Calu3 (cell line): ENCODE results near the gene DERL3. TPM values are rescaled to one million over a fixed set of nuclear protein-coding genes. Genes with fewer than 3 reads are reported as not detected.

ENCODE experiments used
- BruUV-seq: library from RNA; stranded (reverse); fragments of 400-500 nt; replicated peaks from 2 replicates; lab custom pipeline; 2021; lab: Mats Ljungman, UMichigan
- CTCF ChIA-PET: fragments of 300-600 bp; sonication (Branson Sonifier 250); formaldehyde crosslinking; loops from one replicate; lab custom pipeline; 2022; ENCODE audit warnings: antibody characterized with exemption; lab: Charles Lee
- DNase-seq: peaks from one replicate; pipeline ENCODE4 v3.0.0; 2022
- H3K27ac Mint-ChIP-seq: one replicate; pipeline ENCODE4 v1.8.0; 2022; ENCODE audit warnings: mixed read lengths; ENCODE audit not compliant: unreplicated experiment
- H3K27me3 Mint-ChIP-seq: one replicate; pipeline ENCODE4 v1.8.0; 2022; ENCODE audit warnings: mixed read lengths; ENCODE audit not compliant: unreplicated experiment
- H3K36me3 Mint-ChIP-seq: one replicate; pipeline ENCODE4 v1.8.0; 2022; ENCODE audit warnings: mild to moderate bottlenecking, moderate library complexity, mixed read lengths; ENCODE audit not compliant: insufficient read depth, unreplicated experiment
- H3K4me1 Mint-ChIP-seq: one replicate; pipeline ENCODE4 v1.8.0; 2022; ENCODE audit warnings: mild to moderate bottlenecking, low read depth, mixed read lengths; ENCODE audit not compliant: unreplicated experiment
- H3K4me3 Mint-ChIP-seq: one replicate; pipeline ENCODE4 v1.8.0; 2022; ENCODE audit warnings: mild to moderate bottlenecking, low read depth, moderate library complexity, mixed read lengths; ENCODE audit not compliant: unreplicated experiment
- H3K9me3 Mint-ChIP-seq: one replicate; pipeline ENCODE4 v1.8.0; 2022; ENCODE audit warnings: low read depth, mixed read lengths; ENCODE audit not compliant: unreplicated experiment
- intact Hi-C: fragments of 100-400 bp; cut with micrococcal nuclease; formaldehyde crosslinking; loops from one replicate; pipeline ENCODE4 v1.10.0; 2022; ENCODE audit not compliant: unreplicated experiment
- total RNA-seq: library from RNA; stranded (reverse); gene quantifications from 2 replicates; pipeline ENCODE4 v1.2.3, GENCODE V29; 2022
- TF ChIP-seq, protein P1 (sequence below): fragments of 200-600 bp; IDR thresholded peaks from one replicate; pipeline ENCODE4 v1.8.0; 2022; ENCODE audit warnings: antibody characterized with exemption; ENCODE audit not compliant: unreplicated experiment

The DERL3 gene
- total RNA-seq, 1 experiment from 2014 or later = 3.7 TPM

DNA sequence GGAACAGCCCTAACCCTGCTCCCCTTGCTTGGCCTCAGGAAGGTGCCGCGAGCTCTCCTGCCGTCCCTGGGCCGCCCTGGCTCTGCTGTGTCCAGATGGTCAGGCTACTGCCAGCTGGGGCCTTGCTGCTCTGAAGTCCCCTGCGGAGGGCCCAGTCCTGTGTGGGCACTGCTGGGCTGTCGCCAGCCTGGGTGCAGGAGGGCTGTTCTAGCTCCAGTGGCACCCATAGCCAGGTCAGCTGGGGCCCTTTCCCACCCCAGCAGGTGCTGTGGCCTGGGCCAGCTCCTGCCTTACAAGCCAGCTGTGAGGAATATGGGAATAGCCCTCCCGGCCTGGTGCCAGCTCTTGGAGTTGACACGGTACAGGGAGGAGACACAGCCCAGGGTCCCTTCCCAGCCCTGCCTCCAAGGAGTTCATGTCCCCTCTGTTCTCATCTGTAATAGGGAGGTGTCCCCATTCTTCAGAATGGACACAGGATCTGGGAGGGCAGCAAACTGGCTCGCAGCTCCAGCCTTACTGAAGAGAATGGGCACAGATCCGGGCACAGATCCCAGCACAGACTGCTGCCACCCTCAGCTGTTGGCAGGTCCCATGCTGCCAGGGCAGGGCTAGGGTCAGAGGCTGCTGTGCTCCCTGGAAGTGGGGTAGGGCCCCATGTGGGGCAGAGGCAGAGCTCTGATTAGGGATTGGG is 3.9 kb downstream of the DERL3 start:
- TF ChIP-seq, protein P1, sequence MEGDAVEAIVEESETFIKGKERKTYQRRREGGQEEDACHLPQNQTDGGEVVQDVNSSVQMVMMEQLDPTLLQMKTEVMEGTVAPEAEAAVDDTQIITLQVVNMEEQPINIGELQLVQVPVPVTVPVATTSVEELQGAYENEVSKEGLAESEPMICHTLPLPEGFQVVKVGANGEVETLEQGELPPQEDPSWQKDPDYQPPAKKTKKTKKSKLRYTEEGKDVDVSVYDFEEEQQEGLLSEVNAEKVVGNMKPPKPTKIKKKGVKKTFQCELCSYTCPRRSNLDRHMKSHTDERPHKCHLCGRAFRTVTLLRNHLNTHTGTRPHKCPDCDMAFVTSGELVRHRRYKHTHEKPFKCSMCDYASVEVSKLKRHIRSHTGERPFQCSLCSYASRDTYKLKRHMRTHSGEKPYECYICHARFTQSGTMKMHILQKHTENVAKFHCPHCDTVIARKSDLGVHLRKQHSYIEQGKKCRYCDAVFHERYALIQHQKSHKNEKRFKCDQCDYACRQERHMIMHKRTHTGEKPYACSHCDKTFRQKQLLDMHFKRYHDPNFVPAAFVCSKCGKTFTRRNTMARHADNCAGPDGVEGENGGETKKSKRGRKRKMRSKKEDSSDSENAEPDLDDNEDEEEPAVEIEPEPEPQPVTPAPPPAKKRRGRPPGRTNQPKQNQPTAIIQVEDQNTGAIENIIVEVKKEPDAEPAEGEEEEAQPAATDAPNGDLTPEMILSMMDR = no peak
- Mint-ChIP-seq H3K4me1 (peaks cover 23% of the 10 kb centered on the region), H3K27me3 (peaks cover 20% of the 10 kb centered on the region), H3K36me3 (peaks cover 48% of the 10 kb centered on the region), H3K4me3 (no peak overlapping the region), H3K9me3 (no peaks in the 10 kb centered on the region), H3K27ac (no peak overlapping the region)
- intact Hi-C loops = loop anchor here (10.0 kb wide), 1 partner anchor 50 kb away; the partner anchor contains the start of gene SMARCB1
- no peak for DNase-seq
- no TSS peak for BruUV-seq
- CTCF ChIA-PET = interaction anchor here (0.6 kb wide), 1 partner anchor 266 kb away, joined by 3 read pairs; no protein-coding TSS in a partner anchor

DNA sequence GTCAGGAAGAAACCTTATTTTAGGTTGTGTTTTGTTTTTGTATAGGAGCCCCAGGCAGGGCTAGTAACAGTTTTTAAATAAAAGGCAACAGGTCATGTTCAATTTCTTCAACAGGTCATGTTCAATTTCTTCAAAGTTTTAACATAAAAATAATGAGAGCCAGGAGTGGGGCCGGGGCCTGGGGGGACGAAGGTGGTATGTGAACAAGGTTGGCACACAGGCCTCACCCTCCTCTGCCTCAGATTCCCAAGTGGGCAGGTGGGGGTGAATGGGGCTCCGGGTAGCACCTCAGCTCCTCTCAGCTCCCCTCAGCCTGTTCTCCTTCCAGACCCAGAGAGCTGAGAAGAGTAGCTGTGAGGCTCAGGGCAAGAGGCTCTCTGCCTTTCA is 4.4 kb downstream of the DERL3 start:
- Mint-ChIP-seq H3K4me3 (no peak overlapping the region), H3K9me3 (no peaks in the 10 kb centered on the region), H3K4me1 (peaks cover 18% of the 10 kb centered on the region), H3K36me3 (peaks cover 47% of the 10 kb centered on the region), H3K27me3 (peaks cover 15% of the 10 kb centered on the region), H3K27ac (no peak overlapping the region)
- CTCF ChIA-PET = no interaction called here
- intact Hi-C loops = loop anchor here (10.0 kb wide), 1 partner anchor 50 kb away; the partner anchor contains the start of gene SMARCB1
- no peak for DNase-seq
- TF ChIP-seq, protein P1 = no peak
- BruUV-seq = no TSS peak

DNA sequence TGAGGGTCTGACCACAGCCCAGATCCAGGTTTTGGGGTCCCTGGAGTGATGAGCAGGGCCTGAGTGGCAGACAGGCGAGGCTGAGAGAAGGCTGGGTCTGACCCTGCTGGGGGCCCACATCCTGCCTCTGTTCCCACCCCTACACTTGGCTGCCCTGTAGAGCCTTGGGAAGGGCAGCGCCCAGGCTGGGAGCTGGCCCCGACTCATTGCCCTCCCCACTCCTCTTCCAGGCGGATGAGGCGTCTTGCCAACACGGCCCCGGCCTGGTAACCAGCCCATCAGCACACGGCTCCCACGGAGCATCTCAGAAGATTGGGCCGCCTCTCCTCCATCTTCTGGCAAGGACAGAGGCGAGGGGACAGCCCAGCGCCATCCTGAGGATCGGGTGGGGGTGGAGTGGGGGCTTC is 4.9 kb downstream of the DERL3 start:
- CTCF ChIA-PET = no interaction called here
- Mint-ChIP-seq H3K4me1 (peaks cover 14% of the 10 kb centered on the region), H3K27me3 (peaks cover 10% of the 10 kb centered on the region), H3K36me3 (peaks cover 42% of the 10 kb centered on the region), H3K9me3 (no peaks in the 10 kb centered on the region), H3K27ac (no peak overlapping the region), H3K4me3 (no peak overlapping the region)
- no peak for DNase-seq
- intact Hi-C loops = loop anchor here (10.0 kb wide), 1 partner anchor 49 kb away; the partner anchor contains the start of gene SMARCB1
- TF ChIP-seq, protein P1 = no peak
- BruUV-seq = no TSS peak

DNA sequence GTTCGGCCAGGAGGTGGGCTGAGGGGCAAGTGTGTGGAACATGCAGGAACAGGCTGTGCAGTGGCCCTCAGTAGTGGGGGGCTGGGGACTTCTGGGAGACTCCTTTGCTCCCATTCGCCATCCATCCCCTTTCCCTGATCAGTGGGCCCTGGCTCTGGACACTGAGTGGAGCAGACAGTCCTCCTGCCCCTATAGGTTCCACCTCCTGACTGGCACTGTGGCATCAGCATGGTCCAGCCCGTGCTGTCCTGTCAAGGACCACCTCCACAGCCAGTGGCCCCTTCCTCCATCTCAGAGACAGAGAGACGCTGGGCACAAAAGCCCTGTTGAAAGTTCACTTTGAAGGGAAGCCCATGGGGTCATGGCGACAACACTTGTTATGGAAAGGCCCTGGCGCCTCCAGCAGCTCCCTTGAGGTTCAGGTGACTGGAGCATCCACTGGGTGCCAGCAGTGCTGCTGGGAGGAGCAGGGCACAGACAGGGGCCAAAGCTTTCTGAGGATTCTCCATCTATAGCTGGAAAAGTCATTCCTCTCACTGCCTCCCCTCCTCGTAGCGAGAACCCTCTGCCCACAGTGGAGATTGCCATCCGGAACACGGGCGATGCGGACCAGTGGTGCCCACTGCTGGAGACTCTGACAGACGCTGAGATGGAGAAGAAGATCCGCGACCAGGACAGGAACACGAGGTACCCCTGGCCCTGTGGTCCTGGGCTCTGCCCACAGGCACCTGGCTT is 5.6 kb downstream of the DERL3 start:
- TF ChIP-seq, protein P1 = no peak
- H3K9me3 Mint-ChIP-seq = no peaks in the 10 kb centered on the region
- DNase-seq = no peak
- no peak overlapping the region for H3K4me3 Mint-ChIP-seq
- CTCF ChIA-PET = interaction anchor here (0.5 kb wide), 1 partner anchor 35 kb away, joined by 3 read pairs; no protein-coding TSS in a partner anchor
- intact Hi-C loops = loop anchor here (10.0 kb wide), 1 partner anchor 48 kb away; the partner anchor contains the start of gene SMARCB1
- no peak overlapping the region for H3K27ac Mint-ChIP-seq
- H3K4me1 Mint-ChIP-seq = peaks cover 6% of the 10 kb centered on the region
- BruUV-seq = no TSS peak
- H3K27me3 Mint-ChIP-seq = peaks cover 2% of the 10 kb centered on the region
- peaks cover 35% of the 10 kb centered on the region for H3K36me3 Mint-ChIP-seq
